ENCODE measurements around the gene SLC1A1.
"Not testable (repeated sequence)": the region's sequence is repeated elsewhere in the genome, so short reads cannot be mapped to it uniquely, and the experiment has no call there.

The SLC1A1 gene

DNA sequence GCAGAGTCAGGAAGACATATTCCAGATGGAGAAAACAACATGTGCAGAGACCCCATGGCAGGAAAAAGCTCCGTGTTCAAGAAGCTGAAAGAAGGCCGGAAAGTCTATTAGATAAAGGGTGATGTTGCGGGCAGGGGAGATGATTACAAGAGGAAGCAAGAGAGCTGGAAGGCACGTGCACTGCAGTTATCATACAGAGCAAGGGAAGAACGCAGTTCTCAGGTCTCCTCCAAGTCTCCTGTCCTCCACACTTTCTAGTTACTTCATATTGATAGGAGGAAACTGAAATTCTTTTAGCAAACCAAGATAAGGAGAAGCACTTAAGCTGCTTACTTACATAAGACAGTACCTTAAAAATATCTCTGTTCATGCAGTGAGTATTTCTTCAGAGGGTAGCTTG is 113.6 kb downstream of the SLC1A1 start:
- TF ChIP-seq, protein P1, sequence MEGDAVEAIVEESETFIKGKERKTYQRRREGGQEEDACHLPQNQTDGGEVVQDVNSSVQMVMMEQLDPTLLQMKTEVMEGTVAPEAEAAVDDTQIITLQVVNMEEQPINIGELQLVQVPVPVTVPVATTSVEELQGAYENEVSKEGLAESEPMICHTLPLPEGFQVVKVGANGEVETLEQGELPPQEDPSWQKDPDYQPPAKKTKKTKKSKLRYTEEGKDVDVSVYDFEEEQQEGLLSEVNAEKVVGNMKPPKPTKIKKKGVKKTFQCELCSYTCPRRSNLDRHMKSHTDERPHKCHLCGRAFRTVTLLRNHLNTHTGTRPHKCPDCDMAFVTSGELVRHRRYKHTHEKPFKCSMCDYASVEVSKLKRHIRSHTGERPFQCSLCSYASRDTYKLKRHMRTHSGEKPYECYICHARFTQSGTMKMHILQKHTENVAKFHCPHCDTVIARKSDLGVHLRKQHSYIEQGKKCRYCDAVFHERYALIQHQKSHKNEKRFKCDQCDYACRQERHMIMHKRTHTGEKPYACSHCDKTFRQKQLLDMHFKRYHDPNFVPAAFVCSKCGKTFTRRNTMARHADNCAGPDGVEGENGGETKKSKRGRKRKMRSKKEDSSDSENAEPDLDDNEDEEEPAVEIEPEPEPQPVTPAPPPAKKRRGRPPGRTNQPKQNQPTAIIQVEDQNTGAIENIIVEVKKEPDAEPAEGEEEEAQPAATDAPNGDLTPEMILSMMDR (IDR thresholded peaks at IDR 0.05; ENCODE audit: control insufficient read depth, extremely low read depth, insufficient read depth) = no peak
- no peak for DNase-seq (ENCODE audit: low read depth)
- no peak overlapping the region for H3K4me3 ChIP-seq (ENCODE audit: low read depth, low read length)

DNA sequence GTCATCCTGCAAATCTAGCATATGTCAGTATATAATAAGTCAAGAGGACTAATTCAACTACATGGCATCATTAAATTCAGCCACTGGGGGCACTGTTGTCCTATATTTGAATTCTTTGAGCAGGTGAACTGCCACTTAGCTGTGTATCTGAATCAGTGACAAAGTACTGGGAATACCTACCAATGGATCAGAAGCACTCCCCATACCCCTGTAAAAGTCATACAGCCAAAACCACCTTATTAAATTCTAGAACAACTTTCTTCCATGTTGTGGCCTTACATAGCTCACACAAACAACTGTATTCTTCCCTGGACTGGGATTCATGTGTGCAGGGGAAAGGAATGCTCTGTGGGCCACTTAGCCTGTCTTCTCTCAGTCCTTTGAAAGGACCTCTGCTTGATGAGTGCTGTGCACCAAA is 114.4 kb downstream of the SLC1A1 start:
- no peak overlapping the region for H3K4me3 ChIP-seq (ENCODE audit: low read depth, low read length)
- TF ChIP-seq, protein P1 (IDR thresholded peaks at IDR 0.05; ENCODE audit: control insufficient read depth, extremely low read depth, insufficient read depth) = peak; percentile 66
- peak; percentile 71 for DNase-seq (ENCODE audit: low read depth)

DNA sequence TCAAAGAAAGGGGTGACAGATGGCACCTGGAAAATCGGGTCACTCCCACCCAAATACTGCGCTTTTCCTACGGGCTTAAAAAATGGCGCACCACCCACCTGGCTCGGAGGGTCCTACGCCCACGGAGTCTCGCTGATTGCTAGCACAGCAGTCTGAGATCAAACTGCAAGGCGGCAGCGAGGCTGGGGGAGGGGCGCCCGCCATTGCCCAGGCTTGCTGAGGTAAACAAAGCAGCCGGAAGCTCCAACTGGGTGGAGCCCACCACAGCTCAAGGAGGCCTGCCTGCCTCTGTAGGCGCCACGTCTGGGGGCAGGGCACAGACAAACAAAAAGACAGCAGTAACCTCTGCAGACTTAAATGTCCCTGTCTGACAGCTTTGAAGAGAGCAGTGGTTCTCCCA is 115.8 kb downstream of the SLC1A1 start:
- not testable (repeated sequence) for H3K4me3 ChIP-seq (ENCODE audit: low read depth, low read length); DNase-seq (ENCODE audit: low read depth)

DNA sequence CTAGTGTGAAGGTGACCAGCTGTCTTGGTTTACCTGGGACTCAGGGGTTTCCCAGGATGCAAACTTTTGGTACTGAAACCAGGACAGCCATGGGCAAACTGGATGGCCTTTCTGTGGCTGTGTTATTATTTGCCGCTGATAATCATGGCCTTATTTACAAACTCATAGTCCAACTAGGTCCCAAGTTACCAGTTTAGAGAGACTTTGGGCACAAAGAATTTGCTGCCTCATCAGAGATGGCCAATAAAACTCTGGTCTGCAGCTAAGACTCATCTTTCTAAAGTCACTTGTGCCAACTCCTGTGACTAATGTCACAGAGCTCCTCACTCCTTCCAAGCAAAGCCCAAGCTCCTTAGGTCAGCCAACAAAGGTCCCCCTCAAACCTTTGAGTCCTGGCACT is 124.4 kb downstream of the SLC1A1 start:
- TF ChIP-seq, protein P1 (IDR thresholded peaks at IDR 0.05; ENCODE audit: control insufficient read depth, extremely low read depth, insufficient read depth) = no peak
- DNase-seq (ENCODE audit: low read depth) = no peak
- H3K4me3 ChIP-seq (ENCODE audit: low read depth, low read length) = no peak overlapping the region

DNA sequence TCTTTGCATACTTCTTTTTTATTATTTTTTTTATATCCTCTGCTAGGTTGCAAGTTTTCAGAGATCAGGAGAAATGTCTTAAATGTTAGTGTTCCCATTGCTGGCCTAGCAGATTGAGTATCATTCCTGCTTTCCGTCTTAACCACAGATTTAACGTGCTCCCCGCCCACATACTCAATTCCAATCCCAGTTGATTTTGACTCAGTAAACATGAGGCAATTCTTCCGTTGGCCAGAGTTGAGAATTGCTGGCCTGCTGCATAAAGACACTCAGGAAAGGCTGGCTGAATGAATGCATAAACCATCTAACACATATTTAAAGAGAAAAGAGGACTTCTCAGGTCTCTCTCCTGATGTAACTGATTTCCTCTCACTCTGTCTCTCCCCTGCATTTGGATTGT is 125.0 kb downstream of the SLC1A1 start:
- H3K4me3 ChIP-seq (ENCODE audit: low read depth, low read length) = no peak overlapping the region
- TF ChIP-seq, protein P1 (IDR thresholded peaks at IDR 0.05; ENCODE audit: control insufficient read depth, extremely low read depth, insufficient read depth) = no peak
- DNase-seq (ENCODE audit: low read depth) = no peak

DNA sequence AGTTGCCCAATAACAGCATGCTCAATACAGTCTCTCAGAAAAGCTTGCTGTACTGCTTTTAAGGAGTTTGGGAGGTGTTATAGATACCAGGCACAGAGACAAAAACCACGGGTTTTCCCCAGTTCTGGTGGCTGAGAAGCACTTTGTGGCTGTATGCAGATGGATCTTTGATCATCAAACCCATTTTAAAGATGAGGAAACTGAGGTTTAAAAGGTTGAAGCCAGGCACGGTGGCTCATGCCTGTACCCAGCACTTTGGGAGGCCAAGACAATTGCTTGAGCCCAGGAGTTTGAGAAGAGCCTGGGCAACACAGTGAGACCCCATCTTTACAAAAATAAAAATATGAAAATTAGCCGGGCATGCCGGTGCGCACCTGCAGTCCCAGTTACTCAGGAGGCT is 125.5 kb downstream of the SLC1A1 start:
- TF ChIP-seq, protein P1 (IDR thresholded peaks at IDR 0.05; ENCODE audit: control insufficient read depth, extremely low read depth, insufficient read depth) = no peak
- no peak for DNase-seq (ENCODE audit: low read depth)

DNA sequence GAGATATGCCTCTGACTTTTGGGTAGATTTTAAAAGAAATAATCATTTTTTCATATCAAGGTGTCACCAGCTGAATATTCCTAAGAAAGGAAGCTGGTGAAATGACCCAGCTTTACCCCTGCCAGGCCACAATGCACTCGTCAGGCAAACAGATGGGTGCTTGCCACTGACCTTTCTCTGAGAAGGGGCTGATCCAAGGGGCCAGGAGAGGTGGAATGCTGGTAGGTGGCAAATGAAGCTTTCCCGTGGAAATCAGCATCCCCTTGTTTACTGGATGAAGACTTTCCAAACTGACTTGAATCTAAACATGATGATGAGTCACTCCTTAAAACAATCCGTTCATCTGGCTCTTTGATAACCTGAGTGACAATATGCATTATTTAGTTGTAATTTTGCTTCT is 127.5 kb downstream of the SLC1A1 start:
- H3K4me3 ChIP-seq (ENCODE audit: low read depth, low read length) = no peak overlapping the region
- TF ChIP-seq, protein P1 (IDR thresholded peaks at IDR 0.05; ENCODE audit: control insufficient read depth, extremely low read depth, insufficient read depth) = no peak
- DNase-seq (ENCODE audit: low read depth) = no peak

More for the DNA sequence above, 125.5 kb downstream of the SLC1A1 start:
- H3K4me3 ChIP-seq (ENCODE audit: low read depth, low read length) = no peak overlapping the region
